Measurements from ENCODE around the gene NDFIP2.
A peak's percentile ranks its signal among the peaks of the same experiment; 100 is the strongest.

NDFIP2 gene
- 6.8 to 12.4 reads per million in 2 donors for total RNA-seq

- DNase-seq: peak; percentile 71
Measured at GRCh38 chr13:79480954-79481684, at the start of gene NDFIP2. NDFIP2 (plus strand) TSS chr13:79481155; CDS start chr13:79481204, 49 bp downstream.

GRCh38 chr13:79432086-79432485 lies 48.9 kb upstream of the NDFIP2 start:
- no peak for DNase-seq

GRCh38 chr13:79432992-79433391 lies 48.0 kb upstream of the NDFIP2 start:
- DNase-seq: no peak

- no peak for DNase-seq
Measured at GRCh38 chr13:79434556-79434955, 46.4 kb upstream of the NDFIP2 start.

- no peak for DNase-seq
Measured at GRCh38 chr13:79435561-79435990, 45.4 kb upstream of the NDFIP2 start.

GRCh38 chr13:79439275-79439674 lies 41.7 kb upstream of the NDFIP2 start:
- no peak for DNase-seq

GRCh38 chr13:79440958-79441528 lies 39.9 kb upstream of the NDFIP2 start:
- no peak for DNase-seq

GRCh38 chr13:79442221-79442620 lies 38.7 kb upstream of the NDFIP2 start:
- DNase-seq: no peak

- no peak for DNase-seq
Measured at GRCh38 chr13:79442706-79443105, 38.2 kb upstream of the NDFIP2 start.

GRCh38 chr13:79445968-79446645 lies 34.8 kb upstream of the NDFIP2 start:
- no peak for DNase-seq

- no peak for DNase-seq
Measured at GRCh38 chr13:79447141-79447540, 33.8 kb upstream of the NDFIP2 start.

GRCh38 chr13:79447741-79448140 lies 33.2 kb upstream of the NDFIP2 start:
- no peak for DNase-seq

GRCh38 chr13:79448413-79448812 lies 32.5 kb upstream of the NDFIP2 start:
- no peak for DNase-seq

GRCh38 chr13:79450110-79450509 lies 30.8 kb upstream of the NDFIP2 start:
- DNase-seq: no peak

- peak; percentile 64 for DNase-seq
Measured at GRCh38 chr13:79451500-79451962, 29.4 kb upstream of the NDFIP2 start.

- DNase-seq: no peak
Measured at GRCh38 chr13:79452239-79452913, 28.6 kb upstream of the NDFIP2 start.

GRCh38 chr13:79455331-79455730 lies 25.6 kb upstream of the NDFIP2 start:
- no peak for DNase-seq

- no peak for DNase-seq
Measured at GRCh38 chr13:79456051-79456450, 24.9 kb upstream of the NDFIP2 start.

GRCh38 chr13:79456656-79457365 lies 24.1 kb upstream of the NDFIP2 start:
- no peak for DNase-seq

GRCh38 chr13:79457390-79457789 lies 23.6 kb upstream of the NDFIP2 start:
- no peak for DNase-seq

- no peak for DNase-seq
Measured at GRCh38 chr13:79457948-79458347, 23.0 kb upstream of the NDFIP2 start.

- DNase-seq: no peak
Measured at GRCh38 chr13:79458436-79458835, 22.5 kb upstream of the NDFIP2 start.

- DNase-seq: no peak
Measured at GRCh38 chr13:79459906-79460305, 21.0 kb upstream of the NDFIP2 start.

All from T-helper 9 cell (primary cell).